B cell (primary cell): ENCODE results near the gene GRHL3.

Experiments
- CTCF ChIP-seq: fragments of 200-600 bp; IDR thresholded peaks from one replicate; pipeline ENCODE4 v1.8.0; 2022; ENCODE audit warnings: antibody characterized with exemption, mild to moderate bottlenecking
- EZH2 ChIP-seq: IDR thresholded peaks from 2 replicates; pipeline ENCODE4 v1.6.1; 2012; ENCODE audit warnings: borderline replicate concordance, low read depth, mild to moderate bottlenecking, moderate library complexity, low read length; ENCODE audit not compliant: insufficient read depth, poor library complexity, severe bottlenecking

- no peak for TF ChIP-seq CTCF
- TF ChIP-seq EZH2: no peak
Measured at GRCh38 chr1:24331961-24332673, 13.0 kb downstream of the GRHL3 start.
